Measurements from ENCODE around the gene C1orf74. TPM values are rescaled to one million over a fixed set of nuclear protein-coding genes. Genes with fewer than 3 reads are reported as not detected.

Gene C1orf74
- polyA plus RNA-seq, 4 donors: 1.3 to 4.0 (median 3.4) TPM

GRCh38 chr1:209774592-209774991, 9.8 kb downstream of the C1orf74 start:
- DNase-seq (ENCODE audit: low read depth in 4 of 4, low spot score in 3 of 4): no peak

GRCh38 chr1:209772126-209772525, 12.2 kb downstream of the C1orf74 start:
- DNase-seq (ENCODE audit: low read depth in 4 of 4, low spot score in 3 of 4): no peak

GRCh38 chr1:209770636-209771415, 13.5 kb downstream of the C1orf74 start:
- no peak for DNase-seq (ENCODE audit: low read depth in 4 of 4, low spot score in 3 of 4)

DNA sequence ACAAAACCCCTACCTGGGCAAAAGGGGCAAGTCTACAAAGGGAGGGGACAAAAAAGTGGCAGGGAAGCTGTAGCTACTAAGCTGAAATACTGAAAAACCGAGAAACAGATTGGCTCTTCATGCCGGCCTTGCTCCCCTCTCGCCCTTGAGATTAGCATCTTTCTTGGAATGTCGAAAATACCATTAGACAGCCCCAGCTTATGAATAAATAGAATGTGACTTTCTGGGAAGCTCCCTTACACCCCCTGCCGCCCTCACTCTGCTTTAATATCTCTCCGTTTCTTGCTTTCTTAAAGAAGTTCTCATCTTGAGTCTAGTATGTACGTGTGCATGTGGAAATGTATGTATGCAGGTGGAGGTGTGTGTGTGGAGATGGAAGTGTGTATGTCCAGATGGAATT, 14.4 kb downstream of the C1orf74 start:
- no peak for DNase-seq (ENCODE audit: low read depth in 4 of 4, low spot score in 3 of 4)

DNA sequence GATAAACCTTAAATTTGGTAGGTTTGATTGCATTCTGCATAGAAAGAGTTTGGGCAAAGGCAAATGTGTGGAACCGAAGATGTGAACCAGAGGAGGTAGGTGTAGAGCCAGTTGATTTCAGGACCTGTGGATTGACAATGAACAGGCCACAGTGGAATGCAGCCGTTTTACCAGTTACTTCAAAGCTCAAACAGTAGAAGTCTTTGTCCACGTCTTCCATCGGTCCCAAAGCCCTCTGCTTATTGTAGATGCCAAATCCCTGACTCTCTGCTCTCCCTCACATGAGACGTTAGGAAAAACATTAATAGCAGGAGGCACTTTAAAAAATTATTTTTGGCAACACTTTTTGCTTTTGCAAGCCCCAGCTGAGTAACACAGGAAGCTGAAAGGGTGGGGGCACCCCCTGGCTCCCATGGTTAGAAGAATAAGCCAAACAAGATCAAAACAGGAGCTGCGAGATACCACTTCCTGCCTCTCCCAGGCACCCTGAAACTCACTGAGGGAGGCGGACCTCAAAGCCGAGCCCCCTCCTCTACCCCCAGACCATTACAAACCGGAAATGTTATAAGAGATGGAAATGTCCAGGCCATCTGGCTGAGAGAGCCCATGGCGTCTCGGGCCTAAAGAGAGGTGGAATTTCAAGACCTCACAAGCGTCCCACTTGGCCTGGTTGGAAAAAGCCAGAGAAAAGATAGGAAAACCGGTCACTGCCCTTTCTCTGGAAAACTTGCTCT, 15.0 kb downstream of the C1orf74 start:
- DNase-seq (ENCODE audit: low read depth in 4 of 4, low spot score in 3 of 4): no peak

DNA sequence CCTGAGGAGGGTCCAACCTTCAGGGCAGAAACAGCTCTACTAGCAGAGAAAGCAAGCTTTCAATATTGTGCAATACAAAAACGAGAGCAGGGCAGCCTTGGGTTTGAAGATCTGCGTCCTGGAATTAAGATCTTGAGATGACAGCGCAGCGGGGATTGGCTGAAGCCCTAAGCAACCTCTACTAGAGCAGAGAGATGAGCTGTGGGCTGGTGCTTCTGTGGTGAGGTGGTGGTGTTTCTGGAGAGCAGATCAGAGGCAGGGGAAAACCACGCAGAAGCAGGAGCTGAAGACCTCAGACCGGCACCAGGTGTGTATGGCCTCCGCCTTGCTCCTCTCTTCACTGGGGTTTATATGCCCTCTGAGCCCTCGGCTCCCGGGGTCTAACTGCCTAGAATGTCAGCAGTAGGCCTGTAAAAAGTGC, 16.0 kb downstream of the C1orf74 start:
- no peak for DNase-seq (ENCODE audit: low read depth in 4 of 4, low spot score in 3 of 4)

GRCh38 chr1:209767706-209768105, 16.7 kb downstream of the C1orf74 start:
- no peak for DNase-seq (ENCODE audit: low read depth in 4 of 4, low spot score in 3 of 4)

DNA sequence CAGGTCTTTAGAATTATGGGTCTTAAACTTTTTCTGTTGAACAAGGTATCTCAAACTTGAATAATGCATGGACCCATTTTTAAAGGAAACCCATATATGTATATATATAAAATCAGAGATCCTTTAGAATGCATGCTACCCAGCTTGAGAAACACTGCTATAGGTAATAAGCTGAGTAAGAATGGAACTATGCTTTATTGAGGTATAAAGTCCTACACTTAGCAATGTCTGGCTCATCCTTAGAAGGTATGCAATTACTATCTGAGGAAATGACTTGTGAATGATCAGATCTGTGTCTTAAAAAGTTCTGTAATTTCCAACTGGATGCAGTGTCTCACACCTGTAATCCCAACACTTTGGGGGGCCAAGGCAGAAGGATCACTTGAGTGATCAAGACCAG, 17.3 kb downstream of the C1orf74 start:
- DNase-seq (ENCODE audit: low read depth in 4 of 4, low spot score in 3 of 4): no peak

DNA sequence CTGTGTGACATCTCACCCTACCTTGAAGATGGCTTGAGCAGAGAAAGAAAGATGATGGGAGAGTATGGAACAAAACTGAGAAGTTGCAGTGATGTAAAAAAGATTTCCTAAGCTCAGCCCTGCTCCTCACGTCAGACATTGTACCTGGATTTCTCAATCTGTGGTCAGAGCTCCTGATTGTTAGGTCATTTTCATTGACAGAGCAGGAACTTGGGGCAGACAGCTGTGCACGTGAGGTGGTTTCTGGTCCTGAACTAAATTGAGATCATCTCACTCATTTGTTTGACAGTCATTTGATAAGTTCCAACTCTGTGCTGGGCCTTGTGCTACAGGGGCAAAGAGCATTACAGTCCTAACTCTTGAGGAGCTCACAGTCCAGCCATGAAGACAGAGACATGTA, 18.3 kb downstream of the C1orf74 start:
- no peak for DNase-seq (ENCODE audit: low read depth in 4 of 4, low spot score in 3 of 4)

DNA sequence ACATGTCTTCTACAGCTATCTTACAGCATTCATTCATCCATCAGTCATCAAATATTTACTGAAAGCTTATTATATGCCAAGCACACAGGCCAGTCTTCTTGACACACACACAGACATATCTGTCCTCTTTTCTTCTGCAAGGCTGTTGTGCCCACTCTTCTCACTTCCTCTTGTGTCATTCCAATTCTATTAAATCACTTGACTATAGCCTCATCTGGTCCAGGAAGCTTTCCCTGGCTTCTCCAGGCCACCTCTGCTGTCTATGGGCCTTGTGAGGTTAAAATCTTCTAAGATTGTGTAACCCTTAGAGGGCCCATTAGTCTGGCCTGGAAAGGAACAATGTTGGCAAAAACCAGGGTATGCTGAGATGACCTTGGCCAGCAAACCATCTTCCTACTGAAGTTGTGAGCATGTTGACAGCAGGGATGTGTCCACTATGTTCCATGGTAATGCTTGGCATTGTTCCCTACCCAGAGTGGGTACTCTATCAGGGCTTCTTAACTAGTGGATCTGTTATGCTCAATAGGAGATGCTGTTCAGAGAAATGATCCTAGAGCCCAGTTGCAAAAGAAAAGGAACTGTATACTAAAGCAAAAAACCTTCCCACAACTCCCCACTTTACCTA, 23.2 kb downstream of the C1orf74 start:
- no peak for DNase-seq (ENCODE audit: low read depth in 4 of 4, low spot score in 3 of 4)

GRCh38 chr1:209759829-209760359, 24.5 kb downstream of the C1orf74 start:
- no peak for DNase-seq (ENCODE audit: low read depth in 4 of 4, low spot score in 3 of 4)

DNA sequence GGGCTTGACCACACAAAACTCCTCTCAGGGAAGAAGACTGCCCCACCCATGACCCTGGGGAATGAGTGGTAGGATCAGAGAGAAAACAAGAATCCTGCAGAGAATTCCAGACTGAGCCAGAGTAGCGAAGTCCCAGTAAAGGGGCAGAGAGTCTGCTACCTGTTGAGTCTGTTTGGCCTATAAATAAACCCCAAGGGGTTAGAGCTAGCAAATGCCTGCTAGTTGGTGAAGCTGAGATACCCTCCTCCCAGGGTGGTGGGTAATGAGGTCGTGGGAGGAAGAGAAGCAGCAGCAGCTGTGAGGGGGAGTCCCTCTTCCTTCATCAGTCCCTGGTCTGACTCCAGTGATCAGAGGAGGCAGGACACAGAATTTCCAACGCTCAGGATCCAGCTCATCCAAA, 26.0 kb downstream of the C1orf74 start:
- no peak for DNase-seq (ENCODE audit: low read depth in 4 of 4, low spot score in 3 of 4)

DNA sequence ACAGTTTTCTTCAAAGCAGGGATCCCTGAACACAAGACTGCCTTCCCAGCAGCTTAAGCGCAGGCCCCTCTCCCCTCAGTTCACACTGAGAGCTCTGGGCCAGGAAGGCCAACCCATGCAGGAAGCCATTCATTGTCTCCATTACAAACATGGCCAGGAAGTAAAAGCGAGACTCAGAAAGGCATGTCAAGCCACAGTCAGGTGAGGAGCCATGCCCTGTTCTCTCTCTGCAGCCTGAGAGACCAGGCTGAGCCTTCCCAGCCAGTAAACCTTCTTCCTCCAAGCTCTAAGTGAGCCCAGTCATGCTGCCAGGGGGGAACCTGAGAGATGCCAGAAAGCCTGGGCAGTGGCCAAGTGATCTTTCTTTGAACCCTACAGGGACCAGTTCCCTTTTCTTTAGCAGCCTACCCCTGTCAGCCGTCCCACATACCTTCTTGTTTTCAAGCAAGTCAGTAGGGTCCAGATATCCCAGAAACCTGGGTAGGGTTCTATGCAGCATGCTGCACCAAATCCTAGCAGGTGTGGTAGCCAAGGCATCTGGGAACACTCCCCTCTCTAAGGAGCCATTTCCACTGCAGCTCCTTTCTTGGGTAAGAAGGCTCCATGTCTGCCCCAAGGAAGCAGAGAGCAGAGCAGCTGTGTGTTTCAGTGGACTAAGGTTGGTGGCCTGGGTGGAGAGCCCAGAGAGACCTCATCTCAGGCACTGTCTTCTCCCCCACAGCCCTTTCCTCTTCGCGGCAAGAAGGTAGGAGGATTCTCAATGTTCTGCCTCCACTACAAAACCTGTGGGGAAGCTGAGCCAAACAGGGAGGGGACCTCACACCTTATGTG, 27.5 kb downstream of the C1orf74 start:
- DNase-seq (ENCODE audit: low read depth in 4 of 4, low spot score in 3 of 4): no peak

GRCh38 chr1:209755926-209756614, 28.3 kb downstream of the C1orf74 start, which contains the start of gene TRAF3IP3:
TRAF3IP3 (plus strand) TSS chr1:209756053; CDS start chr1:209760040, 3,987 bp downstream.
- DNase-seq (ENCODE audit: low read depth in 4 of 4, low spot score in 3 of 4): no peak

- no peak for DNase-seq (ENCODE audit: low read depth in 4 of 4, low spot score in 3 of 4)
These were observed 29.1 kb downstream of the C1orf74 start for GRCh38 chr1:209755256-209755655.

DNA sequence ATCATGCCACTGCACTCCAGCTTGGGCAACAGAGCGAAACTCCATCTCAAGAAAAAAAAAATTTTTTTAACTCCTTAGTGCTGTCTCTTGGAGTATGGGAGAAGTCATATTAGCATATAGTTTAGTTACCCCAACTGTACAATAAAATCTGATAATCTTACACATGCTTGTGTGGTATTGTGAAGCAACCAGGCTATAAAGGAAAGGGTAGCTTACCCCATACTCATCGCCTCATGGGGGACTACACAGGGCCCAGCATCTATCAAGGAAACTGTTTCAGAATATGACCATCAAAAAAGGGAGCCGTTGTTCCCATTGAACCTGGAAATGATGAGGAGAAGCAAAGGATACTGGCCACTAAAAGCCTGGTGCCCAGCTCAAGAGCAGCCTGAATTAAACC, 31.5 kb downstream of the C1orf74 start:
- no peak for DNase-seq (ENCODE audit: low read depth in 4 of 4, low spot score in 3 of 4)

GRCh38 chr1:209751627-209752231, 32.6 kb downstream of the C1orf74 start:
- no peak for DNase-seq (ENCODE audit: low read depth in 4 of 4, low spot score in 3 of 4)

DNA sequence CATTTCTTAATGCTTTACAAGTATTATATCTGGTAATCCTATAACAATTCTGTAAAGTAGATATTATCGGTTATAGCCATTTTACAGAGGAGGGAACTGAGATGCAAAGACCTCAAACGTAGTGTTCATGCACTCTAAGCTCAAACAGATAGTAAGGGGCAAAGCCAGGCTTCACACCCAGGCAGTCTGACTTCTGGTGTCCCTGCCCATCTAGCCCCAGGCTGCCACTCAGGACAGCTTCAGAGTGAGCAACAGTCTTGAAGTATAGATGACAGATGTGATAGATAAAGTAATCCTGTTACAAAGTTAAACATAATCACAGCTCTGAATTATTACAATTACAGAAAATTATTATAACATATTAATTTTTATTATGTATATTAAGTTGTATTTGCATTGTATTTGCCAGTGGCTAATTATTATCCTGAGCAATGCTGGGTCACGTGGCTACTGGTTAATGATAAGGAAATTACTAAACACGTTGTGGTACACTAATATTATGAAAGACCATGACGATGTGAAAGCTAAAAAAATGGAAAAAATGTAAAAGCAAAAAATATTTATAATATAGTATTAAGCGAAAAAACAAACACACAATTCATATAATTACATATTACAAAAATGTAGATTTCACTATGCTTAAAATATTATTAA, 34.6 kb downstream of the C1orf74 start:
- DNase-seq (ENCODE audit: low read depth in 4 of 4, low spot score in 3 of 4): no peak

DNA sequence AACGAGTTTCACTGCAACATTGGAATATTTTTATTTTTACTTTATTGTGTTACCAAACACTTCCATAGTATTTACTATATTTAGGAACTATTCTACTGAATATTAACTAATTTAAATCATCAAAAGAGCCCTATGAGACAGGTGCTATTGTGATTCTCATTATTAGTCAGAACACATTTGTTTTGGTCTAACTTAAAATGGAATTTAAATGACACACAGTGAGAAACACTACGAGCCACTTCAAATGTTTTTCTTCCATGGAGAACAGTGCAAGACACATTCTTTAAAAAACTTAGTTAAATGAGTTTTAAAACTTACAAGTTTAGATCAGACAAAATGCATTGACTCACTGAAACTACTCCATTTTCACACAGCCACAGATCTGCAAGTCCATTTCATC, 35.2 kb downstream of the C1orf74 start:
- no peak for DNase-seq (ENCODE audit: low read depth in 4 of 4, low spot score in 3 of 4)

Data from left renal pelvis (tissue), 4 donors.